Muscle of leg (tissue), 11 donors: ENCODE results near the gene ENO3. TPM values are rescaled to one million over a fixed set of nuclear protein-coding genes. Genes with fewer than 3 reads are reported as not detected.

Source experiments
- DNase-seq: peaks from one replicate; pipeline ENCODE4 v3.0.0; 2013
- H3K27ac ChIP-seq: one replicate; pipeline ENCODE4 v1.5.1; 2013; ENCODE audit warnings: mild to moderate bottlenecking, low read length, control low read depth
- H3K27me3 ChIP-seq: one replicate; pipeline ENCODE4 v1.6.1; 2013; ENCODE audit warnings: low read length; ENCODE audit not compliant: control insufficient read depth, insufficient read depth
- H3K36me3 ChIP-seq: one replicate; pipeline ENCODE4 v1.6.1; 2013; ENCODE audit warnings: low read length; ENCODE audit not compliant: control insufficient read depth, insufficient read depth
- H3K4me1 ChIP-seq: one replicate; pipeline ENCODE4 v1.6.1; 2013; ENCODE audit warnings: low read length; ENCODE audit not compliant: control insufficient read depth, insufficient read depth
- H3K4me3 ChIP-seq: one replicate; pipeline ENCODE4 v1.5.1; 2013; ENCODE audit warnings: low read length, control low read depth
- H3K9me3 ChIP-seq: replicated peaks from 2 replicates; pipeline ENCODE4 v1.6.1; 2013; ENCODE audit warnings: low read depth, low read length; ENCODE audit not compliant: control insufficient read depth
- WGBS: methylation state at CpG from one replicate; pipeline ENCODE4 v1.1.5; 2013; ENCODE audit warnings: missing lambda C conversion rate; ENCODE audit not compliant: insufficient coverage; 5-methylcytosine and 5-hydroxymethylcytosine counted together
- polyA plus RNA-seq, 8 donors: library from polyadenylated mRNA; unstranded; fragments of 120-200 nt; gene quantifications; one replicate each; pipeline versions ENCODE4 v1.2.1 to v1.2.3, GENCODE V29; 2013; ENCODE audit warnings: inconsistent platforms in 1 of 8, low replicate concordance in 1 of 8; ENCODE audit not compliant: insufficient read length in 8 of 8, insufficient read depth in 1 of 8
- total RNA-seq: library from RNA; stranded (reverse); fragments of 120-200 nt; gene quantifications from one replicate; pipeline ENCODE4 v1.2.4, GENCODE V29; 2013

Gene ENO3
- total and polyA plus RNA-seq, 9 donors = 815 to 2,459 (median 1,704) TPM

DNA sequence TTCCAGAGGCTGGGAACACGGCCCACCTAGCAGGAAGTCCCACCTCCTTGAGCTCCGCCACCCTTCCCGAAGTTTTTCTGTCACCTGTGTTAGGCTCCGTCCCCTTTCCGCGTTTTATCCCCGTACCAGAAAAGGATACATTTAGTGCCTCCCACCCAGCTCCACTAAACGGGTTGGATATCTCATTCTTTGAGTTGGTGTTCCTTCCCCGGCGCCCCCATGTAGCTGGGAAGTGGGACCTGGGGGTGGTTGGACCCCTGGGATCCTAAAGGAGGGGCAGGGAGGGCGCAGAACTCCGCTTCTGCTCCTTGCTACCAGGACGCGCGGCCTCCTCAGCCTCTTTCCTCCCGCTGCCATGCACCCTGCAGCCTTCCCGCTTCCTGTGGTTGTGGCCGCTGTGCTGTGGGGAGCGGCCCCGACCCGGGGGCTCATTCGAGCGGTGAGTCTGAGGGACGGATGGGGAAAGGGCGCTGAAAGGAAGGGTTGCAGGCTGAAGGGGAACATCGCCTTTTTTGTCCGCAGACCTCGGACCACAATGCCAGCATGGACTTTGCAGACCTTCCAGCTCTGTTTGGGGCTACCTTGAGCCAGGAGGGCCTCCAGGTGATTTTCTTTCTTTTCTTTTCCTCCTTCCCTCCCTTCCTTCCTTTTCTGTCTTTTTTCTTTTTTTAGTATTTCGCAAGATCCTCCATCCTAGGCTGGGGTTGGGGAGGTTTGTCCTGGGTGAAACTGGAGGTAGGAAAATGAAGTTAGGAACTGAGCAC, 10.2 kb upstream of the ENO3 start:
- no peak for DNase-seq
- Histone ChIP-seq H3K9me3 (no peaks in the 10 kb centered on the region), H3K27me3 (no peaks in the 10 kb centered on the region), H3K36me3 (peaks cover 69% of the 10 kb centered on the region), H3K4me3 (peak overlapping the region; percentile 73), H3K27ac (peak overlapping the region; percentile 99), H3K4me1 (peaks cover 35% of the 10 kb centered on the region)
- WGBS = 3% methylated on average over 13 of the region's 29 CpGs

DNA sequence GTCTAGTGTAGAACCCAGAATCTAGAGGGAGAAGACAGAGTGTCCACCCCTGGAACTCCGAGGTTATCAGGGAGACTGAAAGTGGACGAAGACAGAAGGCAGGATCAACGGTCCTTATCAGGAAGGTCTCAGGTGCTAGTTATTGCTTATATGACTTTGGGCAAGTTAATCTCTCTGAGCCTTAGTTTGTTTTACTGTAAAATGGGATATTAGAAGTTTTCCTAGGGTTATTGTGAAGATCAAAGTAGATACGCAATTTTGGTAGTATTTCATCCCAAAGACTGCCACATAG, 9.7 kb upstream of the ENO3 start:
- Histone ChIP-seq H3K36me3 (peaks cover 68% of the 10 kb centered on the region), H3K9me3 (no peaks in the 10 kb centered on the region), H3K27me3 (no peaks in the 10 kb centered on the region), H3K27ac (no peak overlapping the region), H3K4me1 (peaks cover 41% of the 10 kb centered on the region), H3K4me3 (peak overlapping the region; percentile 73)
- WGBS = 75% methylated on average over 1 of the region's 4 CpGs
- DNase-seq = no peak

- peaks cover 57% of the 10 kb centered on the region for H3K36me3 ChIP-seq
- no peak overlapping the region for H3K27ac ChIP-seq
- no peak overlapping the region for H3K4me3 ChIP-seq
- no peaks in the 10 kb centered on the region for H3K27me3 ChIP-seq
- no peak for DNase-seq
- 95% methylated on average over 3 of the region's 13 CpGs for WGBS
- peaks cover 47% of the 10 kb centered on the region for H3K4me1 ChIP-seq
- H3K9me3 ChIP-seq = no peaks in the 10 kb centered on the region
Measured at GRCh38 chr17:4942760-4943508, 8.0 kb upstream of the ENO3 start.

DNA sequence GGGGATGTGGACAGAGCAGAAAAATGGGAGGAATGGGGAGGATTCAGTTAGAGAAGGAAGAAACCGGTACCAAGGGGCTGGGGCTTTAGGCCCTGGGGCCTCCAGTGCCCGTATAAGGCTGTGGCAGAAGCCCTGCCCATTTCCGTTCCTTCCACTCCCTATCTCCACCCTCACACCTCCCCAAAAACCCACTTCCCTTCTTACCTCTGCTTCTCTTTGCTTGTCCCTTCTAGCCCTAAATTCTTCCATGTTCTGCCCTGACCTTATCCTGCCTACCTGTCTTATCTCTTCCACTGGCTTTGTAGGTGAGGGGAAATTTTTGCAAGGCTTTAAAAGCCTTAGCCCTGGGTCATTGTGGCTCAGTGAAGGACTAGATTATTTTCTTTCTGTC, 6.8 kb upstream of the ENO3 start:
- Histone ChIP-seq H3K4me1 (peaks cover 37% of the 10 kb centered on the region), H3K9me3 (no peaks in the 10 kb centered on the region), H3K4me3 (no peak overlapping the region), H3K27me3 (no peaks in the 10 kb centered on the region), H3K27ac (no peak overlapping the region), H3K36me3 (peaks cover 50% of the 10 kb centered on the region)
- 44% methylated on average over 2 of the region's 3 CpGs for WGBS
- no peak for DNase-seq

GRCh38 chr17:4944554-4945175, 6.3 kb upstream of the ENO3 start:
- Histone ChIP-seq H3K4me3 (no peak overlapping the region), H3K27ac (peak overlapping the region; percentile 2), H3K27me3 (no peaks in the 10 kb centered on the region), H3K36me3 (peaks cover 50% of the 10 kb centered on the region), H3K4me1 (peaks cover 35% of the 10 kb centered on the region), H3K9me3 (no peaks in the 10 kb centered on the region)
- DNase-seq = no peak
- WGBS = 93% methylated on average over 3 of the region's 8 CpGs

DNA sequence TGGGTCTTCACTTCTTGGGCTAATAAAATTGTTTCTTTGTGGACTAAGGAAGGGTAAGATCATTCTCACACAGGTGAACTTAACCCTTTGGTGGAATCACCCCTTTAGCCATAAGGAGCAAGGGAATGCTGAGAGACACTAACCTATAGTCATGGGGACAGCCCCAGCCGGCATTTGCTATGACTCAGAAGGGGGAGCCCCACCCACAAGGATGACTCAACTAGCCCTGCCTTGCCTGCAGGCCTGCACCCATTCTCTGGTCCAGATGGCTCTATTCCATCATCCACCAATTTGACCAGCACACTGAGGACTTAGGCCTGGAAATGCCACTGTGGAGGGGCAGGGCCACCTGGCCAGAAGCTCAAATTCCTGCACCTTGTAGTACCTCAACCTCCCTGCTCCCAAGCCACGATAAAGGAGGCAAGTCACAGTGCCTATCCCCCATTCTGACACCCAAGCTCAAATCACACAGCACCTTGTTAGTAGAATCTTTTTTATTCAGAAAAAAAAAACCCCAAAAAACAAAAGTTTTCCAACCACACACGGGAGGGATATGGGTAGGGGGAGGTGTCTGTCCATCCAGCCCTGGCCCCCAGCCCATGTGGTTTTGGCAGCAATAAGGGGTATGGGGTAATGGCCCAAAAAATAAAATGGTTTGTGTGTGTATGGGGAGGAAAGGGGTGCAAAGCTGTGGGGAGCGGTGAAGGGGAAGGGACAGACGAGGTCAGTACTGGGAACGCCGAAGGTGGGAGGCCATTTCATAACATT, 5.6 kb upstream of the ENO3 start:
- DNase-seq = peak; percentile 60
- no peak overlapping the region for H3K4me3 ChIP-seq
- no peaks in the 10 kb centered on the region for H3K9me3 ChIP-seq
- no peaks in the 10 kb centered on the region for H3K27me3 ChIP-seq
- H3K27ac ChIP-seq = peak overlapping the region; percentile 62
- 0% methylated on average over 1 of the region's 7 CpGs for WGBS
- peaks cover 39% of the 10 kb centered on the region for H3K4me1 ChIP-seq
- peaks cover 50% of the 10 kb centered on the region for H3K36me3 ChIP-seq

DNA sequence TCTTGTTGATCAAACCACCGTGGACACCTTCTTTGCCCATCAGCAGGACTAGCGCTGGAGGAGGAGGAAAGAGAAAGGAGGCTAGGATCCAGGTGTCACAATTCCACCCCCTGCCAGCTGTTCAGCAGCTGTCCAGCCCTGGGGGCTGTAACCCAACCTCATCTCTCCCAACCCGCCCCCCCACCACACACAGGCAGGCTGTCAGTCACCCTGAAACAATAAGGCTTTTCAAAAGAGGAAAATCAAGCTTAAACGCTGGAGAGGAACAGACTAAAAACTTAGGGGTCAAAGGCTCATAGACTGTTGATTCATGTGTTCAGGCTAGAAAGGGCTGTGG, 5.0 kb upstream of the ENO3 start:
- H3K4me1 ChIP-seq = peaks cover 41% of the 10 kb centered on the region
- peaks cover 50% of the 10 kb centered on the region for H3K36me3 ChIP-seq
- H3K27me3 ChIP-seq = no peaks in the 10 kb centered on the region
- H3K9me3 ChIP-seq = no peaks in the 10 kb centered on the region
- no peak overlapping the region for H3K4me3 ChIP-seq
- DNase-seq = peak; percentile 57
- WGBS = no CpG with 5 or more reads among the region's 4 CpGs
- H3K27ac ChIP-seq = peak overlapping the region; percentile 98

DNA sequence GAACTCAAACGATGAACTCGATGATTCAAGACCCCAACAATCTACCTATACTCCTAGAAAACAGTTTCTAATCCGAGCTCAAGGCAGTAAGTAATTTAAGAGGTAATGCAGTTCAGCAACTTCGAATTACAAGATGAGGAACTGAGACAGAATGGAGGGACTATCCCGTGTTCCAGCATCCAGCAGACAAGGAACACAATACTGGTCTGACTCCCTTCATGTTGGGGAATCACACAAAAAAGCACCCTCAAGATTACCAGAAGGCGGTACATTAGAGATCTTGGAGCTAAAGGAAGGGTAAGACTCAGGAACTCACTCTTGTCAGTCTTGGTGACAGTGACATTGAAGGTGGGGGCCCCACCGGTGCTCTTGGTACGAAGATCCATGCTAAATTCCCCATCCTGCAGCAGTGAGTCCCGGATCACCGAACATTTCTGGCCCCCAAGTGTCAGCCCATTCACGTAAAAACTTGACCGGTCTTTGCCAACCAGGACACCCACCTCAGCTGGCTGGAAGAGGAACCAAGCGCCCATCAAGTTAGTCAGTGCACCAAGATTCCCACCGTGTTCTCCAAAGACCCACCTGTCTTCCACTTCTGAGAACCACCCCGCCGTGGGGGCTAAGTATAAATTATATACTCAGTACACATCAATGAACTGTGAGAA, 4.5 kb upstream of the ENO3 start:
- Histone ChIP-seq H3K9me3 (no peaks in the 10 kb centered on the region), H3K27ac (peak overlapping the region; percentile 98), H3K4me3 (peak overlapping the region; percentile 90), H3K27me3 (no peaks in the 10 kb centered on the region), H3K4me1 (peaks cover 41% of the 10 kb centered on the region), H3K36me3 (peaks cover 49% of the 10 kb centered on the region)
- DNase-seq = no peak
- WGBS = 71% methylated on average over 4 of the region's 16 CpGs

GRCh38 chr17:4947010-4947410, 3.9 kb upstream of the ENO3 start:
- peaks cover 41% of the 10 kb centered on the region for H3K4me1 ChIP-seq
- no peaks in the 10 kb centered on the region for H3K9me3 ChIP-seq
- no peaks in the 10 kb centered on the region for H3K27me3 ChIP-seq
- H3K4me3 ChIP-seq = peak overlapping the region; percentile 90
- DNase-seq = peak; percentile 44
- H3K27ac ChIP-seq = peak overlapping the region; percentile 98
- 0% methylated on average over 3 of the region's 7 CpGs for WGBS
- peaks cover 46% of the 10 kb centered on the region for H3K36me3 ChIP-seq
